IMR-90 (cell line): ENCODE results near the gene SELENOO. TPM values are rescaled to one million over a fixed set of nuclear protein-coding genes. Genes with fewer than 3 reads are reported as not detected.
A peak's percentile ranks its signal among the peaks of the same experiment; 100 is the strongest.

ENCODE experiments used
- ATAC-seq: fragments of 200-7000 bp; cut with Tn5 transposase; 2 replicates; pipeline ENCODE4 v1.9.1; 2020; ENCODE audit warnings: low read depth, mild to moderate bottlenecking, moderate library complexity
- BruUV-seq: library from RNA; stranded (reverse); fragments of 400-500 nt; replicated peaks from 2 replicates; lab custom pipeline; 2021; lab: Mats Ljungman, UMichigan
- CTCF ChIA-PET: fragments of 300-600 bp; formaldehyde crosslinking; extraction: SDS; loops from one replicate; lab custom pipeline; 2021; ENCODE audit warnings: antibody characterized with exemption; lab: Yijun Ruan, JAX
- POLR2A ChIA-PET: fragments of 300-600 bp; sonication (Branson Sonifier 250); formaldehyde crosslinking; loops from one replicate; lab custom pipeline; 2022; ENCODE audit warnings: antibody characterized with exemption; ENCODE audit not compliant: unreplicated experiment; lab: Charles Lee
- DNase-seq: peaks from one replicate; pipeline ENCODE4 v3.0.0; 2013
- H2AFZ ChIP-seq: replicated peaks from 2 replicates; pipeline ENCODE3; 2013; ENCODE audit warnings: low read length, mild to moderate bottlenecking; ENCODE audit not compliant: poor library complexity
- H2AK5ac ChIP-seq: 2 replicates; pipeline ENCODE4 v1.6.1; 2013; ENCODE audit warnings: low read depth, low read length, inconsistent platforms
- H2AK9ac ChIP-seq: replicated peaks from 2 replicates; pipeline ENCODE3; 2013; ENCODE audit warnings: mild to moderate bottlenecking, low read depth, low read length, moderate library complexity; ENCODE audit not compliant: poor library complexity
- H2BK120ac ChIP-seq: 2 replicates; pipeline ENCODE4 v1.6.1; 2013; ENCODE audit warnings: low read depth, low read length, inconsistent platforms
- H2BK15ac ChIP-seq: 3 replicates; pipeline ENCODE4 v1.6.1; 2013; ENCODE audit warnings: low read depth, low read length, inconsistent platforms
- H2BK20ac ChIP-seq: 2 replicates; pipeline ENCODE4 v1.6.1; 2013; ENCODE audit warnings: low read depth, mild to moderate bottlenecking, inconsistent platforms, low read length, moderate library complexity
- H2BK5ac ChIP-seq: 2 replicates; pipeline ENCODE4 v1.6.1; 2013; ENCODE audit warnings: mild to moderate bottlenecking, low read depth, low read length, inconsistent platforms; ENCODE audit not compliant: poor library complexity, severe bottlenecking
- H3K14ac ChIP-seq: replicated peaks from 2 replicates; pipeline ENCODE4 v1.6.1; 2013; ENCODE audit warnings: low read depth, low read length, inconsistent platforms
- H3K18ac ChIP-seq: 2 replicates; pipeline ENCODE4 v1.6.1; 2013; ENCODE audit warnings: low read depth, low read length, control low read depth
- H3K23ac ChIP-seq: 2 replicates; pipeline ENCODE4 v1.6.1; 2013; ENCODE audit warnings: low read depth, low read length, inconsistent platforms
- H3K27ac ChIP-seq: 2 replicates; pipeline ENCODE4 v1.5.1; 2013; ENCODE audit warnings: mild to moderate bottlenecking, control low read depth, low read length; ENCODE audit not compliant: insufficient read depth
- H3K27me3 ChIP-seq: 2 replicates; pipeline ENCODE4 v1.6.1; 2013; ENCODE audit warnings: low read length; ENCODE audit not compliant: control insufficient read depth, insufficient read depth
- H3K36me3 ChIP-seq: 2 replicates; pipeline ENCODE4 v1.6.1; 2013; ENCODE audit warnings: low read length, mixed read lengths; ENCODE audit not compliant: control insufficient read depth, insufficient read depth
- H3K4ac ChIP-seq: 2 replicates; pipeline ENCODE4 v1.6.1; 2013; ENCODE audit warnings: low read depth, low read length, inconsistent platforms
- H3K4me1 ChIP-seq: 2 replicates; pipeline ENCODE4 v1.6.1; 2013; ENCODE audit warnings: low read length, mixed read lengths; ENCODE audit not compliant: control insufficient read depth, insufficient read depth
- H3K4me2 ChIP-seq: 2 replicates; pipeline ENCODE4 v1.6.1; 2013; ENCODE audit warnings: low read depth, mild to moderate bottlenecking, control low read depth, low read length, moderate library complexity
- H3K4me3 ChIP-seq: 2 replicates; pipeline ENCODE4 v1.5.1; 2013; ENCODE audit warnings: low read depth, mild to moderate bottlenecking, control low read depth, low read length, moderate library complexity; ENCODE audit not compliant: insufficient read depth
- H3K56ac ChIP-seq: 2 replicates; pipeline ENCODE4 v1.6.1; 2013; ENCODE audit warnings: low read length, inconsistent platforms; ENCODE audit not compliant: insufficient read depth; ENCODE audit errors: extremely low read depth
- H3K79me1 ChIP-seq, 2 experiments: 2 replicates each; pipeline ENCODE4 v1.6.1; 2013; ENCODE audit warnings: low read length in 2 of 2, inconsistent platforms in 1 of 2, low read depth in 1 of 2
- H3K9ac ChIP-seq: 2 replicates; pipeline ENCODE4 v1.6.1; 2013; ENCODE audit warnings: low read depth, low read length, control low read depth
- H3K9me1 ChIP-seq: 2 replicates; pipeline ENCODE4 v1.6.1; 2013; ENCODE audit warnings: low read length, inconsistent platforms; ENCODE audit not compliant: insufficient read depth
- H3K9me3 ChIP-seq: 2 replicates; pipeline ENCODE4 v1.6.1; 2013; ENCODE audit warnings: low read length; ENCODE audit not compliant: control insufficient read depth, insufficient read depth
- H4K20me1 ChIP-seq: 2 replicates; pipeline ENCODE4 v1.6.1; 2013; ENCODE audit warnings: low read length, inconsistent platforms; ENCODE audit not compliant: insufficient read depth
- H4K5ac ChIP-seq: 2 replicates; pipeline ENCODE4 v1.6.1; 2013; ENCODE audit warnings: mild to moderate bottlenecking, low read depth, low read length, control low read depth
- H4K8ac ChIP-seq, 2 experiments: 2 replicates each; pipeline ENCODE4 v1.6.1; 2013; ENCODE audit warnings: low read depth in 2 of 2, low read length in 2 of 2, control low read depth in 1 of 2, inconsistent platforms in 1 of 2
- H4K91ac ChIP-seq: 2 replicates; pipeline ENCODE4 v1.6.1; 2013; ENCODE audit warnings: low read depth, low read length, inconsistent platforms; ENCODE audit not compliant: insufficient read depth
- BHLHE40 ChIP-seq: fragments of 150-350 bp; IDR thresholded peaks from 2 replicates; pipeline ENCODE4 v1.6.1; 2016; ENCODE audit warnings: mild to moderate bottlenecking, low read depth, low read length
- CEBPB ChIP-seq: IDR thresholded peaks from 2 replicates; pipeline ENCODE4 v1.6.1; 2012; ENCODE audit warnings: low read depth, low read length, improper control_type of control experiment
- CHD1 ChIP-seq: IDR thresholded peaks from 2 replicates; pipeline ENCODE4 v1.6.1; 2012; ENCODE audit warnings: low read depth, low read length, improper control_type of control experiment
- FOS ChIP-seq: fragments of 150-350 bp; IDR thresholded peaks from 2 replicates; pipeline ENCODE4 v1.6.1; 2016; ENCODE audit warnings: low read depth, low read length
- MAFK ChIP-seq: IDR thresholded peaks from 2 replicates; pipeline ENCODE4 v1.6.1; 2012; ENCODE audit warnings: low read depth, low read length, improper control_type of control experiment
- MAZ ChIP-seq: IDR thresholded peaks from 2 replicates; pipeline ENCODE4 v1.6.1; 2012; ENCODE audit warnings: low read depth, mild to moderate bottlenecking, low read length, improper control_type of control experiment, moderate library complexity, borderline replicate concordance
- MXI1 ChIP-seq: IDR thresholded peaks from 2 replicates; pipeline ENCODE4 v1.6.1; 2012; ENCODE audit warnings: low read depth, mild to moderate bottlenecking, low read length, moderate library complexity, borderline replicate concordance
- NFE2L2 ChIP-seq: fragments of 150-350 bp; IDR thresholded peaks from 2 replicates; pipeline ENCODE4 v1.6.1; 2016; ENCODE audit warnings: low read depth, mild to moderate bottlenecking, low read length
- POLR2A ChIP-seq: IDR thresholded peaks from 2 replicates; pipeline ENCODE4 v1.6.1; 2012; ENCODE audit warnings: mild to moderate bottlenecking, low read depth, low read length
- RAD21 ChIP-seq: IDR thresholded peaks from 2 replicates; pipeline ENCODE4 v1.6.1; 2012; ENCODE audit warnings: low read length, improper control_type of control experiment
- RCOR1 ChIP-seq: IDR thresholded peaks from 2 replicates; pipeline ENCODE4 v1.6.1; 2012; ENCODE audit warnings: mild to moderate bottlenecking, low read length, improper control_type of control experiment; ENCODE audit not compliant: insufficient replicate concordance
- RFX5 ChIP-seq: IDR thresholded peaks from 2 replicates; pipeline ENCODE4 v1.8.0; 2012; ENCODE audit warnings: low read depth, mild to moderate bottlenecking, low read length, moderate library complexity
- SMC3 ChIP-seq: fragments of 150-350 bp; IDR thresholded peaks from 2 replicates; pipeline ENCODE4 v1.6.1; 2016; ENCODE audit warnings: low read depth, mild to moderate bottlenecking, antibody characterized with exemption, low read length, moderate library complexity
- WGBS, 2 experiments: methylation state at CpG; one replicate each; pipeline versions ENCODE4 v1.1.5 to v1.1.7; 2013; ENCODE audit warnings: missing lambda C conversion rate in 2 of 2; ENCODE audit not compliant: insufficient read length in 1 of 2; ENCODE audit errors: extremely low coverage in 2 of 2; 5-methylcytosine and 5-hydroxymethylcytosine counted together
- dilution Hi-C: fragments of 300-500 bp; cut with HindIII; formaldehyde crosslinking; loops from one replicate; pipeline ENCODE4 v1.14.3; 2018; ENCODE audit warnings: low sequenced_read_pairs; ENCODE audit not compliant: unreplicated experiment
- in situ Hi-C: fragments of 300-500 bp; cut with MboI; formaldehyde crosslinking; loops from 3 replicates; pipeline ENCODE4 v1.14.3; 2019; ENCODE audit warnings: low sequenced_read_pairs, inconsistent platforms, mixed read lengths
- intact Hi-C: fragments of 100-400 bp; cut with micrococcal nuclease; formaldehyde crosslinking; loops from 2 replicates; pipeline ENCODE4 v1.10.0; 2022
- polyA plus RNA-seq, 3 experiments: library from polyadenylated mRNA; depleted of rRNA; stranded (reverse); fragments of >200 nt; gene quantifications; 2 replicates each; pipeline ENCODE4 v1.2.3, GENCODE V29; 2012; ENCODE audit warnings: low replicate concordance in 1 of 3
- total RNA-seq: library from RNA; depleted of rRNA; stranded (reverse); fragments of >200 nt; gene quantifications from 2 replicates; pipeline ENCODE4 v1.2.3, GENCODE V29; 2012
- TF ChIP-seq, protein P1 (sequence below): conservative IDR thresholded peaks from 2 replicates; pipeline ENCODE4 v1.5.1; 2012; ENCODE audit warnings: mild to moderate bottlenecking, low read depth, low read length, improper control_type of control experiment
- TF ChIP-seq, protein P2 (sequence below): fragments of 150-350 bp; IDR thresholded peaks from 2 replicates; pipeline ENCODE4 v1.6.1; 2016; ENCODE audit warnings: low read depth, mild to moderate bottlenecking, low read length, moderate library complexity, borderline replicate concordance
- TF ChIP-seq, protein P3 (sequence below): fragments of 150-350 bp; IDR thresholded peaks from 2 replicates; pipeline ENCODE4 v1.6.1; 2017; ENCODE audit warnings: mild to moderate bottlenecking, antibody characterized with exemption, low read length, low read depth

SELENOO gene
- total and polyA plus RNA-seq, 2 of the 4 experiments (the other 2 are of a cell fraction), result 10.4 to 21.4 TPM

DNA sequence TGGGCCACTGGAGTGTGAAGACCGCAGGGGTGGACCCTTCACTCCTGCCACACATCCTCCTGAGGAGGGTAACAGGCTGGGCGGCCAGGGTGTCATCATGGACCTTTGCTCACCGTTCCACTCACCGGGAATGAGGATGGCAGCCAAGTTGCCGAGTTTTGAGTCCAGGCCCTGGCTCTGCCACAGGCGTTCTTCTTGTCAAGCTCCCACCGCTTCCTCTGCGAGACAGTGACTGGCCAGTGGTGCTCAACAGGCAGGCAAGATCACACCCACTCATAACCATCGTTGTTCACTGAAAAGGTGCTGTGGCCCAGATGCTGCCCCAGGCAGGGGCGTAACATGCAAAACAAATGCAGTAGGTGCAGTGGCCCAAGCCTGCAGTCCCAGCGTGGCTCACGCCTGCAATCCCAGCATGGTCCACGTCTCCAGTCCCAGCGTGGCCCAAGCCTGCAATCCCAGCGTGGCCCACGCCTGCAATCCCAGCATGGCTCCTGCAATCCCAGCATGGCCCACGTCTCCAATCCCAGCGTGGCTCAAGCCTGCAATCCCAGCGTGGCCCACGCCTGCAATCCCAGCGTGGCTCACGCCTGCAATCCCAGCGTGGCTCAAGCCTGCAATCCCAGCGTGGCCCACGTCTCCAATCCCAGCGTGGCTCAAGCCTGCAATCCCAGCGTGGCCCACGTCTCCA is 35.2 kb upstream of the SELENOO start:
- ATAC-seq (no peak), DNase-seq (no peak)
- Histone ChIP-seq H3K56ac (no peak overlapping the region), H3K9ac (no peak overlapping the region), H2AK9ac (peak overlapping the region; percentile 16), H3K27ac (no peak overlapping the region), H2AFZ (no peak overlapping the region), H3K27me3 (peaks cover 14% of the 10 kb centered on the region), H3K18ac (no peak overlapping the region), H4K8ac (no peak overlapping the region), H4K5ac (no peak overlapping the region), H2AK5ac (no peak overlapping the region), H3K79me1 (no peaks in the 10 kb centered on the region), H2BK5ac (no peak overlapping the region), H3K4me1 (no peaks in the 10 kb centered on the region), H3K9me3 (no peaks in the 10 kb centered on the region), H2BK20ac (no peak overlapping the region), H3K4me2 (no peak overlapping the region), H3K23ac (no peak overlapping the region), H3K9me1 (no peaks in the 10 kb centered on the region), H3K36me3 (peaks cover 7% of the 10 kb centered on the region), H2BK120ac (no peak overlapping the region), H4K91ac (no peak overlapping the region), H2BK15ac (no peak overlapping the region), H3K4me3 (no peak overlapping the region), H3K14ac (no peak overlapping the region), H3K4ac (no peak overlapping the region), H4K20me1 (no peaks in the 10 kb centered on the region)
- intact Hi-C loops (no loop called here), in situ Hi-C loops (no loop called here), dilution Hi-C loops (no loop called here)
- no TSS peak for BruUV-seq
- POLR2A ChIA-PET, result no interaction called here
- TF ChIP-seq CHD1 (no peak), RCOR1 (no peak), RAD21 (no peak), CEBPB (no peak), MAZ (no peak), MXI1 (no peak), RFX5 (no peak), SMC3 (no peak), NFE2L2 (no peak), BHLHE40 (no peak), POLR2A (no peak), MAFK (no peak), FOS (no peak)
- TF ChIP-seq, protein P1, sequence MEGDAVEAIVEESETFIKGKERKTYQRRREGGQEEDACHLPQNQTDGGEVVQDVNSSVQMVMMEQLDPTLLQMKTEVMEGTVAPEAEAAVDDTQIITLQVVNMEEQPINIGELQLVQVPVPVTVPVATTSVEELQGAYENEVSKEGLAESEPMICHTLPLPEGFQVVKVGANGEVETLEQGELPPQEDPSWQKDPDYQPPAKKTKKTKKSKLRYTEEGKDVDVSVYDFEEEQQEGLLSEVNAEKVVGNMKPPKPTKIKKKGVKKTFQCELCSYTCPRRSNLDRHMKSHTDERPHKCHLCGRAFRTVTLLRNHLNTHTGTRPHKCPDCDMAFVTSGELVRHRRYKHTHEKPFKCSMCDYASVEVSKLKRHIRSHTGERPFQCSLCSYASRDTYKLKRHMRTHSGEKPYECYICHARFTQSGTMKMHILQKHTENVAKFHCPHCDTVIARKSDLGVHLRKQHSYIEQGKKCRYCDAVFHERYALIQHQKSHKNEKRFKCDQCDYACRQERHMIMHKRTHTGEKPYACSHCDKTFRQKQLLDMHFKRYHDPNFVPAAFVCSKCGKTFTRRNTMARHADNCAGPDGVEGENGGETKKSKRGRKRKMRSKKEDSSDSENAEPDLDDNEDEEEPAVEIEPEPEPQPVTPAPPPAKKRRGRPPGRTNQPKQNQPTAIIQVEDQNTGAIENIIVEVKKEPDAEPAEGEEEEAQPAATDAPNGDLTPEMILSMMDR, result no peak
- TF ChIP-seq, protein P2, sequence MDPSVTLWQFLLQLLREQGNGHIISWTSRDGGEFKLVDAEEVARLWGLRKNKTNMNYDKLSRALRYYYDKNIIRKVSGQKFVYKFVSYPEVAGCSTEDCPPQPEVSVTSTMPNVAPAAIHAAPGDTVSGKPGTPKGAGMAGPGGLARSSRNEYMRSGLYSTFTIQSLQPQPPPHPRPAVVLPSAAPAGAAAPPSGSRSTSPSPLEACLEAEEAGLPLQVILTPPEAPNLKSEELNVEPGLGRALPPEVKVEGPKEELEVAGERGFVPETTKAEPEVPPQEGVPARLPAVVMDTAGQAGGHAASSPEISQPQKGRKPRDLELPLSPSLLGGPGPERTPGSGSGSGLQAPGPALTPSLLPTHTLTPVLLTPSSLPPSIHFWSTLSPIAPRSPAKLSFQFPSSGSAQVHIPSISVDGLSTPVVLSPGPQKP, result no peak
- TF ChIP-seq, protein P3, sequence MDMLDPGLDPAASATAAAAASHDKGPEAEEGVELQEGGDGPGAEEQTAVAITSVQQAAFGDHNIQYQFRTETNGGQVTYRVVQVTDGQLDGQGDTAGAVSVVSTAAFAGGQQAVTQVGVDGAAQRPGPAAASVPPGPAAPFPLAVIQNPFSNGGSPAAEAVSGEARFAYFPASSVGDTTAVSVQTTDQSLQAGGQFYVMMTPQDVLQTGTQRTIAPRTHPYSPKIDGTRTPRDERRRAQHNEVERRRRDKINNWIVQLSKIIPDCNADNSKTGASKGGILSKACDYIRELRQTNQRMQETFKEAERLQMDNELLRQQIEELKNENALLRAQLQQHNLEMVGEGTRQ, result no peak
- WGBS, 2 experiments, result 93% methylated on average over 25 of the region's 28 CpGs; no CpG with 5 or more reads in 1 of the 2 experiments
- CTCF ChIA-PET, result no interaction called here
